H1 (cell line): Measurements from ENCODE around the gene GCK. TPM values are rescaled to one million over a fixed set of nuclear protein-coding genes. Genes with fewer than 3 reads are reported as not detected.

Experiments
- CTCF ChIP-seq, 3 experiments: IDR thresholded peaks; 1 replicate in 2 of 3; 2 replicates in 1 of 3; pipeline versions ENCODE4 v1.5.1 to v1.6.1; 2011; ENCODE audit warnings: low read length in 3 of 3, mild to moderate bottlenecking in 3 of 3, inconsistent platforms in 2 of 3, low read depth in 1 of 3, moderate library complexity in 1 of 3; ENCODE audit not compliant: insufficient read depth in 1 of 3; ENCODE audit errors: control extremely low read depth in 1 of 3
- EGR1 ChIP-seq: IDR thresholded peaks from 2 replicates; pipeline ENCODE4 v1.6.1; 2011; ENCODE audit warnings: low read depth, low read length, borderline replicate concordance
- NRF1 ChIP-seq: IDR thresholded peaks from 2 replicates; pipeline ENCODE4 v1.6.1; 2011; ENCODE audit warnings: mild to moderate bottlenecking, low read depth, low read length, improper control_type of control experiment
- POU5F1 ChIP-seq: IDR thresholded peaks from 2 replicates; pipeline ENCODE4 v1.6.1; 2011; ENCODE audit warnings: low read depth, mild to moderate bottlenecking, low read length, moderate library complexity
- RBBP5 ChIP-seq: IDR thresholded peaks from 2 replicates; pipeline ENCODE4 v1.7.1; 2012; ENCODE audit warnings: low read depth, mild to moderate bottlenecking, inconsistent platforms, low read length, moderate library complexity, borderline replicate concordance
- SIX5 ChIP-seq: IDR thresholded peaks from 2 replicates; pipeline ENCODE4 v1.6.1; 2011; ENCODE audit warnings: mild to moderate bottlenecking, low read depth, low read length
- TEAD4 ChIP-seq: IDR thresholded peaks from 2 replicates; pipeline ENCODE4 v1.6.1; 2012; ENCODE audit warnings: low read depth, low read length, inconsistent platforms, mixed read lengths
- polyA plus RNA-seq, 7 experiments: library from polyadenylated mRNA; depleted of rRNA in 3 of 7; stranded (reverse) in 5 of 7; unstranded in 2 of 7; fragments of >200 nt in 5 of 7; fragments of 200-250 nt in 2 of 7; gene quantifications; 1 replicate in 5 of 7; 2 replicates in 1 of 7; 4 replicates in 1 of 7; pipeline versions ENCODE4 v1.2.1 to v1.2.3, GENCODE V29; 2011 to 2013; ENCODE audit warnings: missing spikeins in 2 of 7, mixed read lengths in 2 of 7
- total RNA-seq: library from RNA; stranded (reverse); fragmentation: NEBNext Ultra II Directional; extraction: Animal tissue kit (Norgen Biotek cat#: 25700); gene quantifications from 2 replicates; pipeline ENCODE4 v1.2.1, GENCODE V29; 2021
- TF ChIP-seq, protein P1 (sequence below): IDR thresholded peaks from 2 replicates; pipeline ENCODE4 v1.6.1; 2011; ENCODE audit warnings: low read depth, mild to moderate bottlenecking, low read length; ENCODE audit not compliant: insufficient read depth

Gene GCK
- total and polyA plus RNA-seq, 2 of the 8 experiments (the other 6 are each of a cell fraction or from before 2014, with no cell fraction given) = 2.4 to 4.9 TPM

DNA sequence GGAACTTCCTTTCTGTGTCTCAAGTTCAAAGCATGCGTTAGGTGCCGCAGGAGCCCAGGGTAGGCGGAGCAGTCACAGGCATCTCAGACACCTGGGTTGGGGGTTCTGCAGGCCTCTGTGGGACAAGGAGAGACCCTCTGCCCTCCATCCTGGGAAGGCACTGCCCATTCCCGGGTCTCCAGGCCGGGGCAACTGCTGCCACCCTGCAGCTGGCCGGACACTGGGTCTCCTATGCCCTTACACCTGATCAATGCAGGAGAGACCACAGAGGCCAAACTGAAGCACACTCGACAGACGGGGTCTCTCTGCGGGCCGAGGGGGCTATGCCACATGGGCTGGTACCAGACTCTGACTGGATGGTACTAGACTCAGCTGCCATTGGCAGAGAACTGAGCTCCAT is 48.5 kb upstream of the GCK start (continued):
- TF ChIP-seq, protein P1, sequence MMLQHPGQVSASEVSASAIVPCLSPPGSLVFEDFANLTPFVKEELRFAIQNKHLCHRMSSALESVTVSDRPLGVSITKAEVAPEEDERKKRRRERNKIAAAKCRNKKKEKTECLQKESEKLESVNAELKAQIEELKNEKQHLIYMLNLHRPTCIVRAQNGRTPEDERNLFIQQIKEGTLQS = no peak
- TF ChIP-seq RBBP5 (no peak), EGR1 (no peak), TEAD4 (no peak), POU5F1 (no peak), CTCF (IDR thresholded peaks at IDR 0.05; ENCODE audit: control extremely low read depth in 1 of 3, insufficient read depth in 1 of 3, low read depth in 1 of 3, low read length in 3 of 3) (no peak), NRF1 (no peak), SIX5 (no peak)
